SU-DHL-6 (cell line): ENCODE measurements around the gene FAF2.

Source experiments
- EZH2phosphoT487 ChIP-seq: fragments of 200-600 bp; sonication (generic), shearing (Covaris generic); conservative IDR thresholded peaks from 2 replicates; pipeline ENCODE4 v1.6.1; 2018; ENCODE audit warnings: mild to moderate bottlenecking, antibody characterized with exemption, low read length, moderate library complexity, mixed read lengths
- TF ChIP-seq, protein P1 (sequence below): fragments of 200-600 bp; sonication (generic); IDR thresholded peaks from one replicate; pipeline ENCODE4 v1.5.1; 2017; ENCODE audit warnings: antibody characterized with exemption, mild to moderate bottlenecking, low read length, moderate library complexity; ENCODE audit not compliant: insufficient read depth, poor library complexity, severe bottlenecking

- TF ChIP-seq, protein P1, sequence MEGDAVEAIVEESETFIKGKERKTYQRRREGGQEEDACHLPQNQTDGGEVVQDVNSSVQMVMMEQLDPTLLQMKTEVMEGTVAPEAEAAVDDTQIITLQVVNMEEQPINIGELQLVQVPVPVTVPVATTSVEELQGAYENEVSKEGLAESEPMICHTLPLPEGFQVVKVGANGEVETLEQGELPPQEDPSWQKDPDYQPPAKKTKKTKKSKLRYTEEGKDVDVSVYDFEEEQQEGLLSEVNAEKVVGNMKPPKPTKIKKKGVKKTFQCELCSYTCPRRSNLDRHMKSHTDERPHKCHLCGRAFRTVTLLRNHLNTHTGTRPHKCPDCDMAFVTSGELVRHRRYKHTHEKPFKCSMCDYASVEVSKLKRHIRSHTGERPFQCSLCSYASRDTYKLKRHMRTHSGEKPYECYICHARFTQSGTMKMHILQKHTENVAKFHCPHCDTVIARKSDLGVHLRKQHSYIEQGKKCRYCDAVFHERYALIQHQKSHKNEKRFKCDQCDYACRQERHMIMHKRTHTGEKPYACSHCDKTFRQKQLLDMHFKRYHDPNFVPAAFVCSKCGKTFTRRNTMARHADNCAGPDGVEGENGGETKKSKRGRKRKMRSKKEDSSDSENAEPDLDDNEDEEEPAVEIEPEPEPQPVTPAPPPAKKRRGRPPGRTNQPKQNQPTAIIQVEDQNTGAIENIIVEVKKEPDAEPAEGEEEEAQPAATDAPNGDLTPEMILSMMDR, result no peak
- TF ChIP-seq EZH2phosphoT487, result no peak
Measured at GRCh38 chr5:176450077-176450476, 1.9 kb downstream of the FAF2 start.
